Measurements from ENCODE around the gene HOXB1. TPM values are rescaled to one million over a fixed set of nuclear protein-coding genes. Genes with fewer than 3 reads are reported as not detected.

The HOXB1 gene
- total RNA-seq, 2 experiments from 2014 or later = not detected

DNA sequence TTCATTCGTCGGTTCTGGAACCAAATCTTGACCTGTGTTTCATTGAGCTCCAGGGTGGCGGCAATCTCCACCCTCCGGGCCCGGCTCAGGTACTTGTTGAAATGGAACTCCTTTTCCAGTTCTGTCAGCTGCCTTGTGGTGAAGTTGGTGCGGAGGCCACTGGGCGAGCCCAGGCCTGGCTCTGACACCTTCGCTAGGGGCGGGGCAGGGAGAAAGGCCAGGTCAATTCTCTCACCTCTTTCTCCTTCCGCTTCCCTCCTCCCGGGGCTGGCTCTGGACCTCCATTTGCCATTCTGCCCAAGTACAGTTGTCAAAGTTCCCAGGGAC is 1.2 kb downstream of the HOXB1 start:
- ChIA-PET CTCF (no interaction called here), POLR2A (no interaction called here)
- peaks cover 38% of the 10 kb centered on the region for H3K27me3 Mint-ChIP-seq
- H3K36me3 Mint-ChIP-seq (ENCODE audit: low read depth) = no peaks in the 10 kb centered on the region
- no peaks in the 10 kb centered on the region for H3K4me1 Mint-ChIP-seq
- no peak for DNase-seq
- no peaks in the 10 kb centered on the region for H3K9me3 Mint-ChIP-seq
- H3K4me3 Mint-ChIP-seq = no peak overlapping the region
- H3K27ac Mint-ChIP-seq = no peak overlapping the region

DNA sequence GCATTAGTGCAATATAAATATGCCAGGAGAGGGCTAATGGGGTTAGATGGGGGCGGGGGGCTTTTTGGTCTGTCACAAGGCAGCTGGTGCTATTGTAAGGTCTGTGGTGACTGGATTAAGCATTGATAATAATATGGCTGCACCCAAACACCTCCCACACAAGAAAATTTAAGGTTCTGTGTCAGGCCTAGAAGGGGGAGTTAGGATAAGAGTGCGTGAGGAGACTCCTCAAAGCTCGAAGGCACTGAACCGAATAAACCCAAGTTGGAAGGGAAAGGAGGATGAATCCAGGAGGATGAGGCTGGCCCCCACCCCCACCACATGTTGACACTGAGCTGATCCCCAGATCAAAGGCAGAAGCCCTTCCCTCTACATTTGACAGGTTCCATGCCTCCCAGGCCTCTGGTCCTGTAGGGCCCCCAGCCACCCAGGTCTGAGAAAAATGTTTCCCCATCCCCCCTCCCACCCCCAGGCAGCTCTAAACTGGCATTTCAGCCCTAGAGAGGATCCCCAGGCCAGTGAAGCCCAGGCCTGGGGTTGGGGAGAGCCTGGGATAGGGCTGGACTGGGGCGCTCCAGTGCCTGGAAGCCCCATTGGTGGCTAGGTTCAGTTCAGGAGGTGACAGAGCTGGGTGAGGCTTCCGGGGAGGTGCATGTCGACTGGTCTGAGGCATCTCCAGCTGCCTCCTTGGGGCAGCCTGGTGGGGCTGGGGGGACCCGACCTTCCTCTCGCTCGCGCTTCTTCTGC is 1.7 kb downstream of the HOXB1 start:
- Mint-ChIP-seq H3K9me3 (no peaks in the 10 kb centered on the region), H3K36me3 (ENCODE audit: low read depth) (no peaks in the 10 kb centered on the region), H3K27me3 (peaks cover 41% of the 10 kb centered on the region), H3K4me1 (no peaks in the 10 kb centered on the region), H3K4me3 (no peak overlapping the region), H3K27ac (no peak overlapping the region)
- DNase-seq = no peak
- ChIA-PET CTCF (interaction anchor here (0.6 kb wide), 1 partner anchor 479 kb away, joined by 3 read pairs; no protein-coding TSS in a partner anchor), POLR2A (no interaction called here)

DNA sequence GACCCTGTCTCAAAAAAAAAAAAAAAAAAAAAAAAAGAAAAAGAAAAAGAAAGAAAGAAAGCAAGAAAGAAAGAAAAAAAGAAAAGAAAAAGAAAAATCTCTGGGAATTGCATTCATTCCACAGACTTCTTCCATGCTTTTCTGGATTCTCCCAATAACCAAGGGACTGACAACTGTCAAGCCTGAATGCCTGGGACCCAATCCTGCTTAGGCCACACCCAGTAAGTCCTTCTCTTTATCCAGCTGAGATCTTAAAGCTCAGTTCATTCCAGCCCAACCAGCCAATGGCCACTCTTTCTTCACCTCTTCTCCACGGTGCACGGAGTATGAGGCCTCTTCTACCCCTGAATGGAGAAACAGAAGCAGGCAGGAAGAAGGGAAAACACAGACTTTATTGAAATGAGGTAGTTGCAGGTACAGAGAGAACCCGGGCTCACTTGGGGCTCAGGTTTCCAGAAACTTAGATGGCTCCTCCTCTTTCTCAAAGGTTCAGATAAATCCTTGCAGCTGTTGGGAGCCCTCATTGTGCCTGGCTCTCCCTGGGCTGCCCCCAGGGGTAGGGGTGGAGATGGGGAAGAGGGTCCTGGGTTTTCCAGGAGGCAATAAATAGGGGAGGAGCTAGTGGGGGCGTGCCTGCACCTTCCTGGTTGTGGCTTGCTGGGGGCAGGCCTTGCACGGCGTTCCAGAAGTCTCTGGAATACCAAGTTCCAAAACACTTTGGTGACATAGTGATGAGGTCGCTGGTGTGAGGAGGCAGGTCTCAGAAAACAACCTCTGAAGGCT is 2.5 kb downstream of the HOXB1 start:
- Mint-ChIP-seq H3K36me3 (ENCODE audit: low read depth) (no peaks in the 10 kb centered on the region), H3K27me3 (peaks cover 48% of the 10 kb centered on the region), H3K4me1 (no peaks in the 10 kb centered on the region), H3K27ac (no peak overlapping the region), H3K4me3 (no peak overlapping the region), H3K9me3 (no peaks in the 10 kb centered on the region)
- ChIA-PET CTCF (interaction anchor here (0.6 kb wide), 1 partner anchor 480 kb away, joined by 3 read pairs; no protein-coding TSS in a partner anchor), POLR2A (no interaction called here)
- no peak for DNase-seq

DNA sequence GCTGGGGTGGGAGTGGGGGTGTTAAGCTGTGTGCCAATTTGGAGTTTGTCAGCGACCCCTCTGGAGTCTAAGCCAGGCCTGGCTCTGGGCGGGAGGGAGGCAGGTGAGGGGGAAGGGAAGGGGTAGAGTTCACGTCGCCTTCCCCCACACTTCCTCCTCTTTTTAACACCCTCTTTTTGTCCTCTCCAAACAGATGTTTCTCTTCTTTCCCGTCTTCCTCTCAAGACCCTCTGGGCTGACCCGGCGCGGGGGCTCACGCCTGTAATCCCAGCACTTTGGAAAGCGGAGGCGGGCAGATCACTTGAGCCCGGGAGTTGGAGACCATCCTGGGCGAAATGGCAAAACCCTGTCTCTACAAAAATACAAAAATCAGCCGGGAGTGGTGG is 3.3 kb downstream of the HOXB1 start:
- Mint-ChIP-seq H3K27me3 (peaks cover 50% of the 10 kb centered on the region), H3K9me3 (no peaks in the 10 kb centered on the region), H3K36me3 (ENCODE audit: low read depth) (no peaks in the 10 kb centered on the region), H3K4me3 (no peak overlapping the region), H3K27ac (no peak overlapping the region), H3K4me1 (no peaks in the 10 kb centered on the region)
- POLR2A ChIA-PET = no interaction called here
- no peak for DNase-seq
- CTCF ChIA-PET = no interaction called here

DNA sequence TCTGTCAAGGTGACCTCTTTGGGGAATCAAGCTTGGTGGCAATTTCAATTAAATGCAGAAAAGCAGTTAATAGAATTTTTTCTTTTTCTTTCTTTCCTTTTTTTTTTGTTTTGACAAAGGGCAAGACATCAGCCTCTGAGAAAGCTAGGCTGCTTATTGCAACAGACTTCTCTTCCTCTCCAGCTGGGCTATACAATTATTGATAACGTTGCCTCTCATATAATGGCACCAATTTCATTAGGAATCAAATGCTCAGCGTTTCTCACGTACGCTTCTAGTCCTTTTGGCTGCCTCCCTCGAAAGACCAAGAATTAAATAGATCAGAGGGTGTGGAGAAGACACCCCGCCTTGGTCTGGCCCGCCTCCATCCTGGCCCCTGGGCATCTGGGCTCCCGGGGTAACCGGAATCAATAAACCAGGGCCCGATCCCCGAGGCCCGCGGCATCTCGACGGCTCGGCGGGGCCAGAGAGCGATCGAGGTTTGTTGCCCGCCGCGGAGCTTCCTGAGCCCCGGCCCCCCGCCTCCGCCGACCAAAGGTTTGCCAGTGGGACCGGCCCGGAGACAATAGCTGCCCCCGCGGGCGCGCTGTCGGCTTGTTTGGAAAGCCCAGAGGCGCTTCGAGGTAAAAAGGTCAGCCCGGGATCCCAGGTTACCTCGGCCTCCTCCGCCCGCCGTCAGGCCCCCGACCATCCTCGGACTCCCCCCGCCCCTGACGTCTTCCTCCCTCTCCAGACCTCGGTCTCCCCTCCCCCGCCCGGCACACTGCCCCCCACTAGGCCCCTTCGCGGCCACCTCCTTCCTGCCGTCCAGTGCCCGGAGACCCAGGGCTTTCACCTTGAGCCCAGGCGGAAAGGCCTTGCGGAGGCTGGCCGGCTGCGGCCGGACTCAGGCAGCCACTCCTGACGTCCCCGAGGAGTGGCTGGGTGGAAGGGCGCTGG is 3.9 kb downstream of the HOXB1 start:
- H3K27ac Mint-ChIP-seq = no peak overlapping the region
- H3K4me1 Mint-ChIP-seq = no peaks in the 10 kb centered on the region
- no peaks in the 10 kb centered on the region for H3K36me3 Mint-ChIP-seq (ENCODE audit: low read depth)
- ChIA-PET POLR2A (no interaction called here), CTCF (interaction anchor here (1.9 kb wide), 1 partner anchor 14 kb away, joined by 5 read pairs; no protein-coding TSS in a partner anchor)
- DNase-seq = no peak
- no peaks in the 10 kb centered on the region for H3K9me3 Mint-ChIP-seq
- peaks cover 54% of the 10 kb centered on the region for H3K27me3 Mint-ChIP-seq
- no peak overlapping the region for H3K4me3 Mint-ChIP-seq

DNA sequence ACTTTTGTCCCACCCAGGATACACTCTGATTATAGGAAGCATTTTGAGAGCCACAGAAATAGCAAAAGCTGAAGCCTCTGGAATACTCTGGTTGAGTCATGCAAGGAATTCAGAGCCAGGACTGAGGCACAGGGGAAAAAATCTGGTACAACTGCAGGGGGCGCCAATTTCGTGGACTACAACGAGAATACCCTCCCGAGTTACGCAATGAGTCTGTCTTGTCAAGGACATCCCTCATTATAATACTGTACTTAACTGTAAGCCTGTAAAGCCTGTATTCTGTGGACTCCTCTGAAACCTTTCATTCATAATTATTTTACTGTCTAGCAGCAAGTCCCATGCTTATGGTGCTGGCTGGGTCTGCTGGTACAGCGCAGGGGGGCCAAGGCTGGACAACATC is 7.8 kb downstream of the HOXB1 start:
- no peak for DNase-seq

DNA sequence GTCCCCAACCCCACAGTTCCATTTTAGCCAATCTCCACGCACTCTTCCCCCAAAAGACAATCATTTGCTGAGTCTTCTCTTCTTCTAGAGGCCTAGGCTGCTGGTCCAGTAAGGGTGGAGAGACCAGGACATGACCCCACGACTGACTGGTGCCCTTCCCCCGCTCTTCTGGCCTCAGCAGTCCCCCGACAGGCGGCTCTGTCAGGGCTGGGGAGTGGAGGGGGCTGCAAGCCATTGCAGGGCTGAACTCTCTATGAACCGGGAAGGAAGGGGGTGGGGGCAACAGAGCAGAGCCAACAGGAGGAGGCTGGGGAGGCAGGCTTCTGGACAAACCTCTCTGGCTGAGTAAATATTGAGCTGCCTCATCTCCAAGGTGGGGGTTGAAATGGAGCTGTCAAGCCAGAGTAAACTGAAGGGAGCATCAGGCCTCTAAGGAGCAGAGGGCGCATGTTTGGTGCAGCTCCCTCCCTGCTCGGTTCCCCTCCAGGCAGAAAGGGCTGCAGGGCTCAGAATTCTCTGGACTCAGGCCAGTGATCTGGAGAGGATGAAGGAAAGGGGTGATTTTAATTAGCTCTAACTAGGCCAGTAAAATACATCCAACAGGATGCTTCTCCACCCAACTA is 8.7 kb downstream of the HOXB1 start:
- ChIA-PET POLR2A (interaction anchor here (0.6 kb wide), 1 partner anchor 70 kb away, joined by 4 read pairs; no protein-coding TSS in a partner anchor), CTCF (interaction anchor here (0.7 to 1.2 kb wide), 2 partner anchors 186 to 486 kb away, joined by 3 read pairs; no protein-coding TSS in a partner anchor)
- Mint-ChIP-seq H3K36me3 (ENCODE audit: low read depth) (no peaks in the 10 kb centered on the region), H3K4me3 (no peak overlapping the region), H3K4me1 (peaks cover 11% of the 10 kb centered on the region), H3K9me3 (no peaks in the 10 kb centered on the region), H3K27ac (no peak overlapping the region), H3K27me3 (peaks cover 67% of the 10 kb centered on the region)
- DNase-seq = no peak

More for the DNA sequence above, 7.8 kb downstream of the HOXB1 start:
- Mint-ChIP-seq H3K4me3 (no peak overlapping the region), H3K27me3 (peaks cover 63% of the 10 kb centered on the region), H3K36me3 (ENCODE audit: low read depth) (no peaks in the 10 kb centered on the region), H3K27ac (no peak overlapping the region), H3K9me3 (no peaks in the 10 kb centered on the region), H3K4me1 (peaks cover 8% of the 10 kb centered on the region)
- ChIA-PET POLR2A (no interaction called here), CTCF (interaction anchor here (0.7 to 0.8 kb wide), 2 partner anchors 30 to 487 kb away, joined by 3 read pairs; no protein-coding TSS in a partner anchor)

DNA sequence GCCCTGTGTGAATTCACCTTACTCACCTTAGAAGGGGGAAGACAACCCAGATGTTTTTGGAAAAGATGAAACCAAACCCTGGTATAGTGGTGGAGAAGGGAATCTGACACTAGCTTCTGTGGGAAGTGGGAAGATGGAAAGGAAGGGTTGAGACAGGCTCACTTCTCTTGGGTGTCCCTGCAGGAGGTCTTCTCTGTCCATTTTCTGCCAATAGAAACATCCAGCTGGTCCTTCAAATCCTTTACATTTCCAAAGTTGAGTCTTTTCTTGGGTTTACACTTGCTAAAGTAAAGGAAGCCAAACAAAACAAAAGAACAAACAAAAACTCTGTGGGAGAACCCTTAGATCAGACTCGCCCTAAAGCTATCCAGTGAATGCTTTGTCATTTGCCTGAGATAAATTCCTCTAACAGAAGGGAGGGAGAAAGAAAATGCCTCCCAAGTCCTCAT is 10.2 kb downstream of the HOXB1 start:
- H3K4me3 Mint-ChIP-seq = no peak overlapping the region
- H3K4me1 Mint-ChIP-seq = peaks cover 13% of the 10 kb centered on the region
- ChIA-PET POLR2A (interaction anchor here (1.0 to 1.3 kb wide), 2 partner anchors 14 to 27 kb away, joined by 4 read pairs; no protein-coding TSS in a partner anchor), CTCF (interaction anchor here (0.7 kb wide), 1 partner anchor 174 kb away, joined by 5 read pairs; no protein-coding TSS in a partner anchor)
- no peak for DNase-seq
- H3K27ac Mint-ChIP-seq = no peak overlapping the region
- H3K36me3 Mint-ChIP-seq (ENCODE audit: low read depth) = no peaks in the 10 kb centered on the region
- peaks cover 66% of the 10 kb centered on the region for H3K27me3 Mint-ChIP-seq
- H3K9me3 Mint-ChIP-seq = no peaks in the 10 kb centered on the region

DNA sequence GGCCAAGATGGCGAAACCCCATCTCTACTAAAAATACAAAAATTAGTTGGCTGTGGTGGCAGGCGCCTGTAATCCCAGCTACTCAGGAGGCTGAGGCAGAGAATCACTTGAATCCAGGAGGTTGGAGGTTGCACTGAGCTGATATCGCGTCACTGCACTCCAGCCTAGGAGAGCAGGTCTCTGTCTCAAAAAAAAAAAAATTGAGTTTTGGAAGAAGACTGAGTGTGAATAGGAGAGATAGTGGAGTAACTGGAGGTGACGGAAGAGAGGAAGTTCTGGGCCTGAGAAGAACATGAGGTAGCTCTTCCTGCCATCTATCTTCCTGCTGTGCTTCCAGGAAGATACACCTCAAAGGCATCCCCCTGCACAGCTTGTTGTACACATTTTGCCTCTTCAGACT is 11.4 kb downstream of the HOXB1 start:
- Mint-ChIP-seq H3K27me3 (peaks cover 67% of the 10 kb centered on the region), H3K27ac (no peak overlapping the region), H3K9me3 (no peaks in the 10 kb centered on the region), H3K4me3 (no peak overlapping the region), H3K36me3 (ENCODE audit: low read depth) (no peaks in the 10 kb centered on the region), H3K4me1 (peaks cover 19% of the 10 kb centered on the region)
- ChIA-PET CTCF (interaction anchor here (1.1 kb wide), 1 partner anchor 14 kb away, joined by 3 read pairs; no protein-coding TSS in a partner anchor), POLR2A (interaction anchor here (1.0 kb wide), 1 partner anchor 26 kb away, joined by 4 read pairs; no protein-coding TSS in a partner anchor)
- DNase-seq = no peak

DNA sequence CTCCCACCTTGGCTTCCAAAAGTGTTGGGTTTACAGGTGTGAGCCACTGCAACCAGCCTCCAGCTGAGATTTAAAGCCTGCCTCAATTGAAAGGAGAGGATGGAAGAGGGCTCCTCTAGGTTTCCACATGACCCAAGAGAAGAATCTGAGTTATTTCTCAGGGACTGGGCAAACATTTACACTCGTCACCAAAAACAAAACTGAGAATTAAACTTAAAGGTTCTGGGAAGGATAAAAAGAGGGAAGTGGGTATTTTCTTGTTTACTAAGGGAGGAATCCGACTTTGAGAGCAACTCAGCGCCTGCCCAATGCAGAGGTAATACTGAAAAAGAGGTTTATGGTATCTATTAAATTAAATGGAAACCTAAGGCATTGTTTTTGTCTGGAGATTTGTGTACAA is 13.3 kb downstream of the HOXB1 start:
- Mint-ChIP-seq H3K4me3 (no peak overlapping the region), H3K9me3 (no peaks in the 10 kb centered on the region), H3K27ac (no peak overlapping the region), H3K36me3 (ENCODE audit: low read depth) (no peaks in the 10 kb centered on the region), H3K4me1 (peaks cover 38% of the 10 kb centered on the region), H3K27me3 (peaks cover 59% of the 10 kb centered on the region)
- DNase-seq = no peak
- ChIA-PET CTCF (interaction anchor here (1.4 to 1.5 kb wide), 2 partner anchors 25 to 166 kb away, joined by 4 read pairs; no protein-coding TSS in a partner anchor), POLR2A (no interaction called here)

DNA sequence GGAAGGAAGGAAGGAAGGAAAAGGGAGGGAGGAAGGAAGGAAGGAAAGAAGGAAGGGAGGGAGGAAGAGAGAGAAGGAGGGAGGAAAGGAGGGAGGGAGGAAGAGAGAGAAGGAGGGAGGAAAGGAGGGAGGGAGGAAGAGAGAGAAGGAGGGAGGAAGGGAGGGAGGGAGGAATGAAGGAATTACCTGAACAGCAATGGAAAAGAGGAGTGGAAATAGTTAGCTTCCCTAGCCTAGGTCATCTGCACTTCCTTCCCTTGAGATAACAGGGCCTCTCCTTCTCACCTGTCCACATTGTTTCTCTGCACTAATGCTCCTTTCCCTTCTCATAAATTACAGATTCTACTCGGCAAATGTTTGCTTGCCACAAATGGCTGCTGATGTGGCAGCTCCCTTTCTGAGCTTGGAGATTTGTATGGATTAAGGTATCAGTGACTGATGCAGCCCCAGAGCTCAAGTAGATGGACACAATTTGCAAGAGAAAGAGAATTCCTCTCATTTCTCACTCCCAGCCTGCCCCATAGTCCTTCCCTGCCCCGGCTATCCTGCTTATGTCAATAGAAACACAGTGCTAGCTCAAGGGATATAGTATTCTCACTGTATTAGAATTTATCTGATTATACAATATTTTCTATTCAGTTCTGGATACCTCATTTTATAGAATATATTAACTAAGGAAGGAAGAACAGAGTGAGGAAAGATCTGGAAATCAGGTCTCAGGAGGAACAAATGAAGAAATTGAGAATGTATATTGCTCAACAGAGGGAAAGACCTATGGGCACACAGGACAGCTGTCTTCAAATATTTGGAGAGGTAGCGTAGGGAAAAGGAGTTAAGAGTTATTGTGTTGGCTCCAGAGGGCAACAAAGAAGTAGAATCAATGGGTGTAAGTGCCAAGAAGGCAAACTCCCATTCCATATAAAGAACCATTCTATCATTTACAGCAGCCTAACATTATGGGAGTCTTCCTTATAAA is 14.6 kb downstream of the HOXB1 start:
- POLR2A ChIA-PET = interaction anchor here (1.3 kb wide), 1 partner anchor 25 kb away, joined by 4 read pairs; no protein-coding TSS in a partner anchor
- no peak for DNase-seq
- Mint-ChIP-seq H3K4me1 (peaks cover 48% of the 10 kb centered on the region), H3K9me3 (no peaks in the 10 kb centered on the region), H3K36me3 (ENCODE audit: low read depth) (no peaks in the 10 kb centered on the region), H3K27me3 (peaks cover 51% of the 10 kb centered on the region), H3K27ac (no peak overlapping the region), H3K4me3 (no peak overlapping the region)
- CTCF ChIA-PET = interaction anchor here (0.7 to 1.2 kb wide), 3 partner anchors 9 to 213 kb away, joined by 3 to 4 read pairs (median 4); no protein-coding TSS in a partner anchor
